HG03469 (cell line): ENCODE data around the gene ZNF286A.
"Not testable (repeated sequence)": the region's sequence is repeated elsewhere in the genome, so short reads cannot be mapped to it uniquely, and the experiment has no call there.

Experiments
- ATAC-seq: cut with Tn5 transposase; IDR thresholded peaks from one replicate; pipeline ENCODE4 v1.9.1; 2021; ENCODE audit warnings: mild to moderate bottlenecking, moderate library complexity, moderate number of reproducible peaks; ENCODE audit not compliant: unreplicated experiment

ZNF286A gene

DNA sequence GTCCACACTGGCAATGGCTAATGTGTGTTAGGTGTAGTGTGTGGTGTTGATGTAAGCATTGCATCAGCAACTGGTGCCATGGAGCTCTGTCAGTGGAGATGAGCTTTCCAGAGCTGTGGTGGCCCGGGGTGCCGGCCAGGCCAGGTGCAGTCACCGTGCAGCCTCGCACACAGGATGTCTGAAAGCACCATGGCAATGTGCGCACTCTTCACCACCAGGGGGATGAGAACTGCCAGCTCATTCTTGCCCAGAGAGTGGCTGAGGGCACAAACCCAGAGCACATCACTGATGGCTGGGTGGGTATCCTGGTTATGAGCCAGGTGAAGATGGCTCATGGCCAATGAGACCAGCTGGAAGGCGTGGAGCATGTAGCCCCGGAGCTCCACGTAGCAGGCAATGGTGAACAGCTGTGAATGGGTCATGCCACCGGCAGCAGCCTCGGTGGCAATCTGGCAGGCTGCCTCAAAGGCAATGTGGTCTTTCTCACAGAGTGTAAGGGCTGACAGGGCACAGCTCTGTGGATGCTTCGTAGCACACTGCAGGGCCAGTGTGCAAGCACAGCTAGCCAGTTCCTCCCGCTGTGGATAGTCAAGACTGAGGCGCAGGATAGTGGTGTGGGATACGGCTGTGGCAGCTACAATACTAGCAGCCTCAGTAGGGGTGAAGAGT is 69.4 kb downstream of the ZNF286A start:
- not testable (repeated sequence) for ATAC-seq
